ENCODE measurements around the gene CCDC191.

- TF ChIP-seq, protein P1, sequence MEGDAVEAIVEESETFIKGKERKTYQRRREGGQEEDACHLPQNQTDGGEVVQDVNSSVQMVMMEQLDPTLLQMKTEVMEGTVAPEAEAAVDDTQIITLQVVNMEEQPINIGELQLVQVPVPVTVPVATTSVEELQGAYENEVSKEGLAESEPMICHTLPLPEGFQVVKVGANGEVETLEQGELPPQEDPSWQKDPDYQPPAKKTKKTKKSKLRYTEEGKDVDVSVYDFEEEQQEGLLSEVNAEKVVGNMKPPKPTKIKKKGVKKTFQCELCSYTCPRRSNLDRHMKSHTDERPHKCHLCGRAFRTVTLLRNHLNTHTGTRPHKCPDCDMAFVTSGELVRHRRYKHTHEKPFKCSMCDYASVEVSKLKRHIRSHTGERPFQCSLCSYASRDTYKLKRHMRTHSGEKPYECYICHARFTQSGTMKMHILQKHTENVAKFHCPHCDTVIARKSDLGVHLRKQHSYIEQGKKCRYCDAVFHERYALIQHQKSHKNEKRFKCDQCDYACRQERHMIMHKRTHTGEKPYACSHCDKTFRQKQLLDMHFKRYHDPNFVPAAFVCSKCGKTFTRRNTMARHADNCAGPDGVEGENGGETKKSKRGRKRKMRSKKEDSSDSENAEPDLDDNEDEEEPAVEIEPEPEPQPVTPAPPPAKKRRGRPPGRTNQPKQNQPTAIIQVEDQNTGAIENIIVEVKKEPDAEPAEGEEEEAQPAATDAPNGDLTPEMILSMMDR (IDR thresholded peaks at IDR 0.05): no peak
- TF ChIP-seq POLR2A (IDR thresholded peaks at IDR 0.05): no peak
Measured at GRCh38 chr3:114034211-114034610, 22.1 kb downstream of the CCDC191 start.
